Astrocyte of the spinal cord (primary cell): ENCODE results near the gene GNG13.

Source experiments
- DNase-seq: peaks from one replicate; pipeline ENCODE4 v3.0.0; 2011; ENCODE audit warnings: low read depth, low spot score
- H3K4me3 ChIP-seq: 2 replicates; pipeline ENCODE4 v1.5.1; 2011; ENCODE audit warnings: low read depth, mild to moderate bottlenecking, low read length, moderate library complexity
- in situ Hi-C: cut with HindIII; loops from 2 replicates; pipeline ENCODE4 v1.10.0; 2017; ENCODE audit warnings: low sequenced_read_pairs
- TF ChIP-seq, protein P1 (sequence below): IDR thresholded peaks from 2 replicates; pipeline ENCODE4 v1.5.1; 2012; ENCODE audit warnings: low read depth, mild to moderate bottlenecking, low read length, inconsistent platforms

The GNG13 gene

GRCh38 chr16:772959-773358 is 27.6 kb downstream of the GNG13 start:
- DNase-seq, result no peak
- H3K4me3 ChIP-seq, result no peak overlapping the region
- TF ChIP-seq, protein P1, sequence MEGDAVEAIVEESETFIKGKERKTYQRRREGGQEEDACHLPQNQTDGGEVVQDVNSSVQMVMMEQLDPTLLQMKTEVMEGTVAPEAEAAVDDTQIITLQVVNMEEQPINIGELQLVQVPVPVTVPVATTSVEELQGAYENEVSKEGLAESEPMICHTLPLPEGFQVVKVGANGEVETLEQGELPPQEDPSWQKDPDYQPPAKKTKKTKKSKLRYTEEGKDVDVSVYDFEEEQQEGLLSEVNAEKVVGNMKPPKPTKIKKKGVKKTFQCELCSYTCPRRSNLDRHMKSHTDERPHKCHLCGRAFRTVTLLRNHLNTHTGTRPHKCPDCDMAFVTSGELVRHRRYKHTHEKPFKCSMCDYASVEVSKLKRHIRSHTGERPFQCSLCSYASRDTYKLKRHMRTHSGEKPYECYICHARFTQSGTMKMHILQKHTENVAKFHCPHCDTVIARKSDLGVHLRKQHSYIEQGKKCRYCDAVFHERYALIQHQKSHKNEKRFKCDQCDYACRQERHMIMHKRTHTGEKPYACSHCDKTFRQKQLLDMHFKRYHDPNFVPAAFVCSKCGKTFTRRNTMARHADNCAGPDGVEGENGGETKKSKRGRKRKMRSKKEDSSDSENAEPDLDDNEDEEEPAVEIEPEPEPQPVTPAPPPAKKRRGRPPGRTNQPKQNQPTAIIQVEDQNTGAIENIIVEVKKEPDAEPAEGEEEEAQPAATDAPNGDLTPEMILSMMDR, result no peak
- in situ Hi-C loops, result no loop called here

- TF ChIP-seq, protein P1, result no peak
- DNase-seq, result no peak
- H3K4me3 ChIP-seq, result no peak overlapping the region
- in situ Hi-C loops, result no loop called here
Observed at GRCh38 chr16:770411-770810, 30.1 kb downstream of the GNG13 start.

GRCh38 chr16:769934-770333 is 30.6 kb downstream of the GNG13 start:
- TF ChIP-seq, protein P1, result no peak
- in situ Hi-C loops, result no loop called here
- no peak for DNase-seq
- no peak overlapping the region for H3K4me3 ChIP-seq

- no peak overlapping the region for H3K4me3 ChIP-seq
- no peak for DNase-seq
- TF ChIP-seq, protein P1, result no peak
- in situ Hi-C loops, result no loop called here
Observed at GRCh38 chr16:769184-769784, 31.2 kb downstream of the GNG13 start.

GRCh38 chr16:768428-768827 is 32.1 kb downstream of the GNG13 start:
- no peak for DNase-seq
- in situ Hi-C loops, result no loop called here
- no peak overlapping the region for H3K4me3 ChIP-seq
- TF ChIP-seq, protein P1, result no peak

DNA sequence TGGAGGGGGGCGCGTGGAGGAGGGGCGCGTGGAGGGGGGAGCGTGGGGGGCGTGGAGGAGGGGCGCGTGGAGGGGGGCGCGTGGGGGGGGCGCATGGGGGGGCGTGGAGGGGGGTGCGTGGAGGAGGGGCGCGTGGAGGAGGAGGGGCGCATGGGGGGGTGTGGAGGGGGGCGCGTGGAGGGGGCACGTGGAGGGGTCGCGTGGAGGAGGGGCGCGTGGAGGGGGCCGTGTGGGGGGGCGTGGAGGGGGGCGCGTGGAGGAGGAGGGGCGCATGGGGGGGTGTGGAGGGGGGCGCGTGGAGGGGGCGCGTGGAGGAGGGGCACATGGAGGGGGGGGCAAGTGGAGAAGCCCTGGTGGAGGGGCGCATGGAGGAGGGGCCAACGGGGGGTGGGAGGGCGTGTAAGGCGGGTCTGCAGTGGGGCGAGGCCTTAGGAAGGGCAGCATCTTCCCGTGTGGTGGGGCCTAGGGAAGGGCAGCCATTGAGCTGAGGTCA is 32.7 kb downstream of the GNG13 start:
- in situ Hi-C loops, result no loop called here
- TF ChIP-seq, protein P1, result no peak
- DNase-seq, result no peak
- H3K4me3 ChIP-seq, result no peak overlapping the region
